Thymus (tissue), 11 donors: Measurements from ENCODE around the gene SLC36A1. TPM values are rescaled to one million over a fixed set of nuclear protein-coding genes. Genes with fewer than 3 reads are reported as not detected.
"Not testable (repeated sequence)": the region's sequence is repeated elsewhere in the genome, so short reads cannot be mapped to it uniquely, and the experiment has no call there.

Source experiments
- DNase-seq, 9 donors: peaks; one replicate each; pipeline ENCODE4 v3.0.0-alpha.2; 2013; ENCODE audit warnings: low spot score in 9 of 9, low read depth in 6 of 9, missing footprints in 1 of 9
- H3K27ac ChIP-seq, 2 donors: one replicate each; pipeline ENCODE4 v1.5.1; 2013; ENCODE audit warnings: control low read depth in 1 of 2, low read depth in 1 of 2, low read length in 1 of 2, mild to moderate bottlenecking in 1 of 2, moderate library complexity in 1 of 2
- H3K27me3 ChIP-seq, 2 donors: one replicate each; pipeline ENCODE4 v1.5.1; 2013; ENCODE audit warnings: low read length in 1 of 2; ENCODE audit not compliant: control insufficient read depth in 2 of 2, insufficient read depth in 1 of 2
- H3K36me3 ChIP-seq, 2 donors: one replicate each; pipeline ENCODE4 v1.5.1; 2013; ENCODE audit warnings: low read length in 1 of 2, mild to moderate bottlenecking in 1 of 2, moderate library complexity in 1 of 2; ENCODE audit not compliant: control insufficient read depth in 2 of 2, insufficient read depth in 2 of 2
- H3K4me1 ChIP-seq, 2 donors: one replicate each; pipeline ENCODE4 v1.5.1; 2013; ENCODE audit warnings: low read length in 2 of 2; ENCODE audit not compliant: control insufficient read depth in 2 of 2, insufficient read depth in 2 of 2
- H3K4me3 ChIP-seq, 2 donors: one replicate each; pipeline ENCODE4 v1.5.1; 2013; ENCODE audit warnings: low read length in 2 of 2, control low read depth in 1 of 2, mild to moderate bottlenecking in 1 of 2
- H3K9me3 ChIP-seq, 2 donors: one replicate each; pipeline ENCODE4 v1.5.1; 2013; ENCODE audit warnings: low read length in 1 of 2, mild to moderate bottlenecking in 1 of 2; ENCODE audit not compliant: control insufficient read depth in 2 of 2, insufficient read depth in 1 of 2
- WGBS: extraction: QIAGEN DNeasy Blood & Tissue Kit; methylation state at CpG from one replicate; pipeline ENCODE4 v1.1.7; 2013; 5-methylcytosine and 5-hydroxymethylcytosine counted together
- polyA plus RNA-seq: library from polyadenylated mRNA; stranded (reverse); fragments of 200-250 nt; gene quantifications from one replicate; pipeline ENCODE4 v1.2.3, GENCODE V29; 2013
- total RNA-seq: library from RNA; stranded (reverse); fragments of 120-200 nt; gene quantifications from one replicate; pipeline ENCODE4 v1.2.4, GENCODE V29; 2013
- donor health status: healthy.

The SLC36A1 gene
- total and polyA plus RNA-seq, 2 donors = 5.1 to 7.2 TPM

DNA sequence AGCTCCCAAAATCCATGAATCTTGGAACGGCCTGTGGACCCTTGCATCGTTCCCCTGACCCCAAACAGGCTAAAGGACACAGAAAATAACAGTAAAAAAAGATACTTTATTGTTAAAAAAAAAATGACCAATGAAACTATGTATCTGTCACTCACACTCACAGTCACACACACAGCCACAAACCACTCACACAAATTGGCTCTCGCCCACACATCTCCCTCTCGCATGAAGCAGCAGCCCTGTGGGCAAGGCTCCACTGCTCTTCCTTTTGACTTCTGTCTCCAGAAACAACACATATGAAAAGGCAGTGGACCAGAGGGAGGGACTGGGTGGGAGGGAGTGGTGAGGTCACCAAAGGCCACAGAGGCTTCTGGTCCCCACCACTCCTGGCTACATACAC, 56.6 kb downstream of the SLC36A1 start:
- 95% methylated on average over 4 of the region's 4 CpGs for WGBS
- Histone ChIP-seq H3K9me3 (no peaks in the 10 kb centered on the region), H3K27ac (no peak overlapping the region), H3K27me3 (no peaks in the 10 kb centered on the region), H3K4me3 (no peak overlapping the region), H3K4me1 (no peaks in the 10 kb centered on the region), H3K36me3 (no peaks in the 10 kb centered on the region)
- DNase-seq = no peak

DNA sequence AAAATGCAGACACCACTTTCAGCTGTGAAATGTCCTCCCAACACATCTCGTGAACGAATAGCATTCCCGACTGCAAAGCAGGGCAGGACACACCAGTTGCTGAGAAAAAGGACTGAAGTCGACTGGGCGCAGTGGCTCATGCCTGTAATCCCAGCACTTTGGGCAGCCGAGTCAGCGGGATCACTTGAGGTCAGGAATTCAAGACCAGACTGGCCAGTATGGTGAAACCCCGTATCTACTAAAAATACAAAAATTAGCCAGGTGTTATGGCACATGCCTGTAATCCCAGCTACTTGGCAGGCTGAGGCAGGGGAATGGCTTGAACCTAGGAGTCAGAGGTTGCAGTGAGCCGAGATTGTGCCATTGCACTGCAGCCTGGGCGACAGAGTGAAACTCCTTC, 60.9 kb downstream of the SLC36A1 start:
- H3K9me3 ChIP-seq, H3K4me1 ChIP-seq, H3K27ac ChIP-seq, H3K36me3 ChIP-seq, H3K27me3 ChIP-seq, DNase-seq, H3K4me3 ChIP-seq: not testable (repeated sequence)
- 95% methylated on average over 10 of the region's 10 CpGs for WGBS

DNA sequence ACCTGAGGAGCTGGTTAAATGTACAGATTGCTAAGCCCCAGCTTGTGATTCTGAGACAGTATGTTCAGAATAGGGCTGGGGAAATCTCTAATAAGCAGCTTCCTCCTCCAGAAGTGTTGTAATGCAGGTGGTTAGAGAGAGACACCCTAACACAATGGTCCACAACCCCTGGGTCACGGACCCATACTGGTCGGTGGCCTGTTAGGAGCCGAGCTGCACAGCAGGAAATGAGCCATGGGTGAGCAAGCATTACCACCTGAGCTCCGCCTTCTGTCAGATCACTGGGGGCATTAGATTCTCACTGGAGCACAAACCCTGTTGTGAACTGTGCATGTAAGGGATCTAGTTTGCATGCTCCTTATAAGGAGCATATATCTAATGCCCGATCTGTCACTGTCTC, 61.8 kb downstream of the SLC36A1 start:
- H3K9me3 ChIP-seq = no peaks in the 10 kb centered on the region
- no peaks in the 10 kb centered on the region for H3K4me1 ChIP-seq
- H3K36me3 ChIP-seq = no peaks in the 10 kb centered on the region
- 92% methylated on average over 5 of the region's 5 CpGs for WGBS
- DNase-seq = no peak
- H3K4me3 ChIP-seq = no peak overlapping the region
- no peak overlapping the region for H3K27ac ChIP-seq
- no peaks in the 10 kb centered on the region for H3K27me3 ChIP-seq

DNA sequence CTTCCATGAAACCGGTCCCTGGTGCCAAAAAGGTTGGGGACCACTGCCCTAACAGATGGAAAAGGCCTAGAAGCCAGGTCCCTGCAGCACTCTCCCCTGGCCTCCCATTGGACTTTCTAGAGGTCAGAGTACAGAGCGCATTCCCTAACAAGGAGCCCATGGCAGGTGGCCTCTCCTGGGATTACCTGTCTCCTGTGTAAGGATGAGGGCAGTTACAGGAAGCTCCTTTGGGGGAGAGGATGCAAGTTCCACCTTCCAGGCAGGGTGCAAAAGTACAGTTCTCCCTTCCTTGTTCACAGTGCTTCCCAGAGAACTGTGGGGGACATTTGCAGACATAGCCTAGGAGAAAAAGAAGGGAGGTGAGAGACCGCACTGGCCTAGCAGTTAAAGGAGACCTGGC, 62.4 kb downstream of the SLC36A1 start:
- WGBS = 97% methylated on average over 3 of the region's 3 CpGs
- no peak overlapping the region for H3K27ac ChIP-seq
- no peaks in the 10 kb centered on the region for H3K36me3 ChIP-seq
- DNase-seq = no peak
- H3K4me3 ChIP-seq = no peak overlapping the region
- H3K4me1 ChIP-seq = no peaks in the 10 kb centered on the region
- no peaks in the 10 kb centered on the region for H3K27me3 ChIP-seq
- H3K9me3 ChIP-seq = no peaks in the 10 kb centered on the region

DNA sequence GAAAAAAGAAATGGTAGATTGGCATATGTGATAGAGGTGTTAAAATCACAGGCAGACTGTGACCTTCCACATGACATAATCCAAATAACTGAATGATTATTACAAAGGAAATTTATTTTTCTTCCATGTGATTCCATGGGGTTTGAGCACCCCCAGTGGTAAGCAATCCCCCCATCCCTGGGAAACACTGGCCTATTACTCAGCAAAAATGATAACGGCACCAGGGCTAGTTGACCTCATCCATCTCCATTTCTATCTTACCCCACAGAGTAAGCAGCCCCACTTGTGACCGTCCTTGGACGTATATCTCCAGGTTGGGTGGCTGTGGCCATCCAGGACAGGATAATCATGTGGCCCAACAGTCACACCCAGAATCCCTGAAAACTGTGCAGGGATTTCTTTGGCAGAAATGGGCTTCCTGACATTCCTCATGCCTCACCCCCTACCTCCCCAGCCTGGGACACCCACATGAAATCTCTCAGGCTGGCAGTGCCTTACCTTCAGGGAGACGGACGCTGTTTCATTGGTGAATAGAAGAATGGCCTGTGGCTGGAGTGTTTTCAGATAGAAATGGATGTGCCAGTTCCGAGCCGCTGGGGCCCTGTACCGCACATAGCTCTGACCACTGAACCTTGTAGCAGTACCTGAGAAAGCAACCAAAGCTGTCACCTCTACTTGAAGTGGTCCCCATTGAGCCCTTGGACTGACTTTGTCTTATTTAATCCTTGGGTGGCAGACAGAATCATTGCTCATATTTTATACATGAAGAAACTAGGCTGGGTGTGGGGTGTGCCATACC, 69.9 kb downstream of the SLC36A1 start:
- 95% methylated on average over 8 of the region's 8 CpGs for WGBS
- Histone ChIP-seq H3K9me3 (no peaks in the 10 kb centered on the region), H3K36me3 (no peaks in the 10 kb centered on the region), H3K4me1 (no peaks in the 10 kb centered on the region), H3K4me3 (no peak overlapping the region), H3K27ac (no peak overlapping the region), H3K27me3 (no peaks in the 10 kb centered on the region)
- no peak for DNase-seq

DNA sequence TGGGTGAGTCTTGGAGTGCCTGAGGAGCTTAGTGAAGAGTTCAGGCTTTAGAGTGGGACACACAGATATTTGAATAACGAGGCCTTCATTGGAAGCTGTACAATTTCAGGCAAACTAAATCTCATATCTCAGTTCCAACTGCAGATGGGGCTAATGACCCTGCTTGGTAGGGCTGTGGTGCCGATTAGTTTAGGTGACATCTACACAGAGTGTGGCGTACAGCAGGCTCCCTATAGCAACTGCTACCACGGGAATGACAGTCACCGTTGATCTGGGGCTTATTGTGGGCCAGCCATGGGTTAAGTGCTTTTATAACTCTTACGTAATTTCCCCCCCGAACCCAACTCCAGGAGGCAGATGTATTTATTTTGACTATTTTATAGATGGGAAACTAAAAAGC, 72.9 kb downstream of the SLC36A1 start:
- Histone ChIP-seq H3K4me1 (peaks cover 0 to 3% of the 10 kb centered on the region in 2 donors), H3K4me3 (no peak overlapping the region), H3K9me3 (no peaks in the 10 kb centered on the region), H3K27ac (no peak overlapping the region), H3K27me3 (no peaks in the 10 kb centered on the region), H3K36me3 (no peaks in the 10 kb centered on the region)
- DNase-seq = no peak
- 88% methylated on average over 7 of the region's 7 CpGs for WGBS

DNA sequence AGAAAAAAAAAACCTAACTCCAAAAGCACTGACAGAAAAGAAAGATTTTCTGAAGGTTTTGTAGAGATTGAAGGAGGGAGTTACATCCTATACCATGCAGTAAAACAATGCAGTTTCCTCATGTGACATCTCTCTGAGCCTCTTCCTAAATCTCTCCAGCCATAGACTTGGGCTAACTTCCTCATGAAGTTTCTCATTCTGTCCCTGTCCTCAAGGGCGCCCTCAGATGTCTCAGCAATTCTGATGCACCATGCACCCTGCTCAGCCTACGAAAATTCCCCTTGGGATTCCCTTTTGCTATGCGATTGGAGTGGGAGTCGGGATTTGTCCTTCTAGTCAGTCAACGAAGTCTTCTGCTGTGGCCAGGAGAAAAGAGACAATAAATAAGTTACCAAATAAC, 74.8 kb downstream of the SLC36A1 start:
- Histone ChIP-seq H3K4me1 (peaks cover 0 to 3% of the 10 kb centered on the region in 2 donors), H3K9me3 (no peaks in the 10 kb centered on the region), H3K27me3 (no peaks in the 10 kb centered on the region), H3K36me3 (no peaks in the 10 kb centered on the region), H3K4me3 (no peak overlapping the region), H3K27ac (no peak overlapping the region)
- 94% methylated on average over 5 of the region's 5 CpGs for WGBS
- DNase-seq = no peak

DNA sequence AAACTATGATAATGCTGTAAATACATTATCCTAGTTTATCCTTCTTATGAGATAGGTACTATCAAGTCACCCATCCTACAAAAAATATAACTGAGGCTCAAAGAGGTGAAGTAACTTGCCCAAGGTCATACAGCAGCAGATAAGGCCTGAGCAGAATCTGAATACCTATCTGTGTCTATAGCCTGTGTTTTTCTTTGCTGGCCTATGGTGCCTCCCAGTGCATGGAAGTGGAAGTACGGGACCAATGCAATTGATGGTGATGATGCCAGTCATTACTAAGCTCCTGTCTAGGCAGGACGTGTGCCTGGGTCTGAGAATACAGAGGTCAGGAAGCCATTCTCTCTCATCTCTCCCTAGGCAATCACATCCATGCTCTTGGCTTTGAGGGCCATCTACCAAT, 75.9 kb downstream of the SLC36A1 start:
- WGBS = 91% methylated on average over 2 of the region's 2 CpGs
- H3K27ac ChIP-seq = no peak overlapping the region
- DNase-seq = peak in 7 of 9 donors; percentile 12 to 58 (median 34)
- H3K4me3 ChIP-seq = no peak overlapping the region
- no peaks in the 10 kb centered on the region for H3K27me3 ChIP-seq
- H3K9me3 ChIP-seq = no peaks in the 10 kb centered on the region
- H3K36me3 ChIP-seq = no peaks in the 10 kb centered on the region
- H3K4me1 ChIP-seq = peaks cover 0 to 3% of the 10 kb centered on the region in 2 donors

DNA sequence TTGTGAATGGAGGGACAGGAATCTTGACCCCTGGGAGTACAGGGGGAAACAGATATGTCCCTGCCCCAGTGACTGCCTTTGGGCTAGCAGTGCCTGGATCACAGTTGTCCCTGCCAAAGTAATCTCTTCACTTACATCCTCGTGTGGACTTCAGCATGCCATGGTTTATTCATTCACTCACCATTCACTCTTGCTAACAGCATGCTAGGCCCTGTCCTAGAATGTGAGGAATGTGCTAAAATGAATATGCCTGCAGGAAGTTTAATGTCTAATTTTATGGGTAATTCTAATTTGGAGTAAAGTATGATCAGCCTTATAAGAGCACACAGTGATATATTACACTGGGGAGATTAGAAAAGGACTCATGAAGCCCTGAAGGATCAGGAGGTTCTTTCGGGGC, 80.8 kb downstream of the SLC36A1 start:
- Histone ChIP-seq H3K27me3 (no peaks in the 10 kb centered on the region), H3K4me1 (no peaks in the 10 kb centered on the region), H3K27ac (no peak overlapping the region), H3K9me3 (no peaks in the 10 kb centered on the region), H3K36me3 (no peaks in the 10 kb centered on the region), H3K4me3 (no peak overlapping the region)
- WGBS = 89% methylated on average over 2 of the region's 2 CpGs
- no peak for DNase-seq
